ENCODE data around the gene PNPO. TPM values are rescaled to one million over a fixed set of nuclear protein-coding genes. Genes with fewer than 3 reads are reported as not detected.

Gene PNPO
- total RNA-seq = 17.0 and 18.6 TPM in 2 replicates
- 10.4 and 12.2 TPM in 2 replicates for polyA plus RNA-seq

GRCh38 chr17:47941246-47942095, at the start of gene PNPO:
PNPO (plus strand) TSS chr17:47941571; CDS start chr17:47941676, 105 bp downstream.
- Histone ChIP-seq H3K9me3 (ENCODE audit: low read depth) (no peaks in the 10 kb centered on the region), H3K9me2 (replicated peaks; ENCODE audit: insufficient read depth) (no peaks in the 10 kb centered on the region), H3K4me1 (ENCODE audit: insufficient read depth) (no peaks in the 10 kb centered on the region), H3K79me2 (no peaks in the 10 kb centered on the region), H4K20me1 (ENCODE audit: insufficient read depth, poor library complexity, severe bottlenecking) (no peaks in the 10 kb centered on the region), H3K27me3 (no peaks in the 10 kb centered on the region), H2AFZ (peak within 1 kb of the TSS; percentile 75), H3K4me3 (peak within 1 kb of the TSS; percentile 13), H3K27ac (peak within 1 kb of the TSS; percentile 56), H3K36me3 (replicated peaks; ENCODE audit: insufficient read depth, low read depth) (no peaks in the 10 kb centered on the region), H3K4me2 (peak within 1 kb of the TSS; percentile 74)
- TF ChIP-seq CTCF (IDR thresholded peaks at IDR 0.05; ENCODE audit: poor library complexity) = no peak
- DNase-seq (ENCODE audit: low spot score) = peak; percentile 89
- 60% methylated on average over 49 of the region's 50 CpGs for WGBS (ENCODE audit: low lambda C conversion rate, missing lambda C conversion rate)

GRCh38 chr17:47894498-47895346, 46.6 kb upstream of the PNPO start:
- WGBS (ENCODE audit: low lambda C conversion rate, missing lambda C conversion rate) = 40% methylated on average over 11 of the region's 11 CpGs
- Histone ChIP-seq H3K27ac (peak overlapping the region; percentile 76), H3K4me2 (peak overlapping the region; percentile 82), H3K4me1 (ENCODE audit: insufficient read depth) (peaks cover 13% of the 10 kb centered on the region), H3K4me3 (peak overlapping the region; percentile 21), H3K79me2 (peaks cover 33% of the 10 kb centered on the region), H3K27me3 (no peaks in the 10 kb centered on the region), H3K9me3 (ENCODE audit: low read depth) (no peaks in the 10 kb centered on the region), H3K9me2 (replicated peaks; ENCODE audit: insufficient read depth) (no peaks in the 10 kb centered on the region), H3K36me3 (replicated peaks; ENCODE audit: insufficient read depth, low read depth) (no peaks in the 10 kb centered on the region), H2AFZ (peak overlapping the region; percentile 67), H4K20me1 (ENCODE audit: insufficient read depth, poor library complexity, severe bottlenecking) (no peaks in the 10 kb centered on the region)
- no peak for TF ChIP-seq CTCF (IDR thresholded peaks at IDR 0.05; ENCODE audit: poor library complexity)
- TF ChIP-seq EZH2phosphoT487 (IDR thresholded peaks at IDR 0.05; ENCODE audit: low read depth, severe bottlenecking, unreplicated experiment) = no peak
- no peak for TF ChIP-seq EZH2 (IDR thresholded peaks at IDR 0.05; ENCODE audit: borderline replicate concordance)
- no peak for DNase-seq (ENCODE audit: low spot score)

- Histone ChIP-seq H3K4me3 (peak overlapping the region; percentile 21), H3K9me3 (ENCODE audit: low read depth) (no peaks in the 10 kb centered on the region), H3K9me2 (replicated peaks; ENCODE audit: insufficient read depth) (no peaks in the 10 kb centered on the region), H3K27me3 (no peaks in the 10 kb centered on the region), H3K4me1 (ENCODE audit: insufficient read depth) (peaks cover 13% of the 10 kb centered on the region), H3K27ac (peak overlapping the region; percentile 76), H3K36me3 (replicated peaks; ENCODE audit: insufficient read depth, low read depth) (no peaks in the 10 kb centered on the region), H3K4me2 (peak overlapping the region; percentile 82), H4K20me1 (ENCODE audit: insufficient read depth, poor library complexity, severe bottlenecking) (no peaks in the 10 kb centered on the region), H2AFZ (peak overlapping the region; percentile 67), H3K79me2 (peaks cover 36% of the 10 kb centered on the region)
- peak; percentile 45 for DNase-seq (ENCODE audit: low spot score)
- whole genome bisulfite sequencing (ENCODE audit: low lambda C conversion rate, missing lambda C conversion rate) = under 1% methylated on average over 25 of the region's 25 CpGs
- no peak for TF ChIP-seq CTCF (IDR thresholded peaks at IDR 0.05; ENCODE audit: poor library complexity)
- no peak for TF ChIP-seq EZH2phosphoT487 (IDR thresholded peaks at IDR 0.05; ENCODE audit: low read depth, severe bottlenecking, unreplicated experiment)
- no peak for TF ChIP-seq EZH2 (IDR thresholded peaks at IDR 0.05; ENCODE audit: borderline replicate concordance)
Observed at GRCh38 chr17:47895347-47895855, 46.0 kb upstream of the PNPO start.

Data from hepatocyte (in vitro differentiated cells).